Epithelial cell of prostate (primary cell): ENCODE data around the gene EPB41L4A.

ENCODE experiments used
- DNase-seq: peaks from one replicate; pipeline ENCODE4 v3.0.0-alpha.2; 2011; ENCODE audit warnings: low read depth, low spot score
- H3K27ac ChIP-seq: fragments of 450-650 bp; 2 replicates; pipeline ENCODE4 v1.5.1; 2017; ENCODE audit warnings: mild to moderate bottlenecking

The EPB41L4A gene

GRCh38 chr5:112138526-112138925, 280.6 kb downstream of the EPB41L4A start:
- DNase-seq = no peak
- H3K27ac ChIP-seq = no peak overlapping the region

DNA sequence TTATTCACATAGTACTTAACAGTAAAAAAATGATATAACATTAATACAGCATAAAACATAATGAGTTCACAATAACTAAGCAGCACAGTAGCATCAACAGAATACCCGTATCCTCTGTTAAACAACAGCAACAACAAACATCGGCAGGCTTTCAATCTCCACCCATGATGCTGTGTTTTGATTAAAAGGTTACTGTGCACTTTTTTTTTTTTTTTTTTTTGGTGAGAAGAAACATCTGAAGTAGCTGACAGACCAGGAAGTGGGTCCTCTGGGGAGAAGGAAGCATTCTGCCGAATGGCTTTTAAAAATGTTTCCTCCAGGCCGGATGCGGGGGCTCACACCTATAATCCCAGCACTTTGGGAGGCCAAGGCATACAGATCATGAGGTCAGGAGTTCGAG, 282.3 kb downstream of the EPB41L4A start:
- H3K27ac ChIP-seq = no peak overlapping the region
- no peak for DNase-seq

DNA sequence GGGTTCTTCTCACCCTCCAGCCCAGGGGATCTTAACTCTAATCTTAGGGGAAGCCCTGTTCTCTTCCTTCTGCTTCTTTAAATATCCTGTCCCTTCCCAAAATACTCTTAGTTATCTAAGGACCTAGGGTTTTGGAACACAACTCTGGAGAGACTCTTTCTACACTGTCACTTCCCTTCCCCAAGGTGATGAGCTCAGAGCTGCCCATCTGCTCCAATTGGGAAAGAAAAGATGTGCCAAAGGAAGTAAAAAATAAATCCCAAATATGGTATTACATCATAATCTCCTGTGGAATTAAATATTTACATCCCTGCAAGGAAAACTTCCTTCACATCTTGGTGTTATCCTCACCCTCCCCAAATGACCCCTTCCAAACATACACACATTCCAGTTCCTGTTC, 291.2 kb downstream of the EPB41L4A start:
- H3K27ac ChIP-seq = no peak overlapping the region
- DNase-seq = no peak

DNA sequence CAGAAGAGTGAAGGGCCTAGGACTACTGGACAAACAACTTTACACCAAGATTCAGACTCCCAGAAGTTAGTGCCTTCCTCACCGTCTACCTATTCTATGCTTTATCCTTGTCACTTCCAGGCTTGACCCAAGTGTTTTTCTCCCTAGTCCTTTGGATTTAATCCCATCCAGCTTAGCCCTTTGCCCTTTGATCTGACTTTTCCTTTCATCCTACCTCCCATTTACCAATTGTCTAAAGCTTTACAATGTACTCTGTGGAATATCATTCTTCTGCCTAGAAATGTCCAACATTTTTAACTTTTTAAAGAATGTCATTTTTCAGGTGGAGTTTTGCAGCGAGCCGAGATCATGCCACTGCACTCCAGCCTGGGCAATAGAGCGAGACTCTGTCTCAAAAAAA, 292.1 kb downstream of the EPB41L4A start:
- no peak for DNase-seq
- H3K27ac ChIP-seq = no peak overlapping the region

DNA sequence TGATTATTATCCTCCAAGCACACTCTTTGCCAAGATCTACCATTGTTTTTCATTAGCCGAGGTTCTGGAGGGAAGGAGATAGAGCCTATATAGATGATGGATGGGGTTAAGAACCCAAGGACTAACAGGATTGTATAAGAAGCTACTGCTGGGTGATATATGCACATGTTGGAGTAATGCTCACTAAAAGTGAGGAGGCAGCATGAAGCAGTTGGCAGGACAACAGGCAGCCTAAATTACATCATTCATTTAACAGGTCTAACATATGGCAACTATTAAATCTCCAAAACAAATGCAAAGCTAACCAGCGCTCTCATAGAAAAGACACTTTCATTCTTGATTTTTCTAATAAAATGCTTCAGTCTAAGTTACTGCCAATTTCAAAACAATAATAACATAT, 293.2 kb downstream of the EPB41L4A start:
- no peak for DNase-seq
- no peak overlapping the region for H3K27ac ChIP-seq

GRCh38 chr5:112124788-112125187, 294.3 kb downstream of the EPB41L4A start:
- no peak overlapping the region for H3K27ac ChIP-seq
- no peak for DNase-seq

DNA sequence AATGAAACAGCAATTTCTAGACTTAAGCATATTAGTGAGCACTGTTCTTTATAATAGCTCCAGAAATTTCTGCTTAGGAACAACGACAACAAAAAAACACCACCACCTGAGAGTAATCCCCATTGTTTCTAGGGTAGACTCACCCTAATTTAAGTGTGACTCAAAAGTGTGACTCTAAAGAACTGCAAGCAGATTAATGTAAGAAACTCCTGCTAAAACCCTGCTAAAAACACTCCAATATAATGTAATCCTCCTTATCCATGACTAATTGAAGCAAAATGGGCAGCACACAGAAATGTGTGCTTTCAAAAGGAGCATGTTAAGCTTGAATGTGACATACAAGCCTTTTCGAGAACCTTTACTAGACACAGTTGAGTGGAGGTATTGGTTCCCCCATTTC, 296.0 kb downstream of the EPB41L4A start:
- no peak for DNase-seq
- H3K27ac ChIP-seq = no peak overlapping the region

DNA sequence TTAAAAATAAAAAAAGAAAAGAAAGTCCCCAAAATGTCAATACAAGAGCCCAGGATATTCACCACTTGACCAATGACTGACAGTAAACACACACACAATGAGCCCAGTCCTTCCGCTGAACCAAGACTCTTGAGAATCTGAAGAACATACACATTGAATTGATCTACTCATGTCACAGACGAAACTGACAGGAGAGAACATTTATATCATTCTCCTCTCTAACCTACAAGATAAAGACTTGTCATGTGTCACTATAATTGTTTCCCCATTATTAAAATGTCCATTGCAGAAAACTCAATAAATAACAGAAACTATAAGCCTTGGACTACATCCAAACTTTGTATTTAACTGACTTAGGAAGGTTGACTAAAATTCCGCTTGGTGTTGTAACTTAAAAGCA, 296.7 kb downstream of the EPB41L4A start:
- no peak overlapping the region for H3K27ac ChIP-seq
- DNase-seq = no peak

- no peak overlapping the region for H3K27ac ChIP-seq
- no peak for DNase-seq
These were observed 297.8 kb downstream of the EPB41L4A start for GRCh38 chr5:112121258-112121657.

- no peak overlapping the region for H3K27ac ChIP-seq
- no peak for DNase-seq
These were observed 299.1 kb downstream of the EPB41L4A start for GRCh38 chr5:112119969-112120368.

DNA sequence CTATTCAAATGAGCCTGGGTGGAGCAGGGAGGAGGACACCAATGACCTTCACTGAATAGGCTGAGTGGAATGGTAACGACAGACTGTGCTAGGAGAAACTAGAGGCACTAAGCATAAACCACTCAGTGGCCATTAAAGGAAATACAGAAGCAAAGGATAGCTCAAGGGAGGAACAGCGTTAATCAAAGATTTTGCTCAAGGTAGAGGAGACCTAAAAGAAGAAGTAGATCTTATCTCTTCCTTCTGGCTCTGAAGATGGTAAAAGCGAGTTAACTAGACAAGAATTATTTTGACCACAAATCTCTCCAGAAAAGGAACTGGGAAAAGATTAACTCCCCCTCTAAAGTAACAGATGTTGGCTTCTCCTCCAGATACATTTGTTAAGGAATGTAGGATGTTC, 299.6 kb downstream of the EPB41L4A start:
- DNase-seq = no peak
- H3K27ac ChIP-seq = no peak overlapping the region

DNA sequence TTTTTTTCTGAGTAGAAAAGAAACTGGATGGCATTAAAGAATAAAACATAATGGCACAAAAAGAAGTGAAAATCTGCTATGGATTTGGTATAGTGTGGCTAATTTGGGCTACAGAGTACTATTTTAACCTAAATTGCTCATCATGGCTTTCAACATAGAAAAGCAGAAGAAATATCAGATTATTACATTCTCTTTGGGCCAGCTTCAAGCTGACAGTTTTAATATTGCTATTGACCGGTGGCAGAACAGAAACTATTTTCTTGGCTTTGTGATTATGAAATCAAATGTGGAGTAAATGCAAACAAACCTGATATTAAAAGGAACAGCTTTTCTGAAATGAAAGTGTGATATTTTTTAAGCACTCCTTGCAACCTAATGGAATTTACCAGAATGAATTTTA, 301.5 kb downstream of the EPB41L4A start:
- DNase-seq = no peak
- H3K27ac ChIP-seq = no peak overlapping the region

- no peak for DNase-seq
- H3K27ac ChIP-seq = no peak overlapping the region
These were observed 302.7 kb downstream of the EPB41L4A start for GRCh38 chr5:112116371-112116770.

DNA sequence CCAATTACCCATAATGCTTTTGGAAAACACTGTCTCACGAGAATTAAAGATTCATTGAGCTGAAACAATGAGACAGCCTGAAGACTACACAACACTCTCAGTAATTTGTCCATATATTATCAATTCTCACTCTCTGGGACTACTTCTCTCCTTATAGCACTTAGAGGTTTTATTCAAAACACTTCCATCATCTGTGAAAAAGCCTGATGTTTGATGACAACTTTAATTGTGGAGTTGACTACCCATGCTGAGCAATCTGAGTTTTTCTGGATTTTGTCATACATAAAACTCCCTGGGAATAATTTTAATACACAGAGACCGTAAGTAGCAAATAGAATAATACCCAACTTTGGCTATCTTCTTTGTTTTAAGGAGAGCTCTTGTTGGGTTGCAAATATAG, 305.5 kb downstream of the EPB41L4A start:
- H3K27ac ChIP-seq = no peak overlapping the region
- DNase-seq = no peak
